Uterus (tissue), 2 donors: ENCODE results near the gene RAD51B.

Experiments used
- POLR2A ChIP-seq, 2 donors: fragments of 450-650 bp; IDR thresholded peaks; one replicate each; pipeline ENCODE4 v1.6.1; 2016; ENCODE audit warnings: antibody characterized with exemption in 2 of 2, mild to moderate bottlenecking in 1 of 2, moderate library complexity in 1 of 2
- TF ChIP-seq, protein P1 (sequence below), 4 experiments: fragments of 200-600 bp in 2 of 4; fragments of 450-650 bp in 2 of 4; sonication (generic) in 2 of 4; IDR thresholded peaks; one replicate each; pipeline ENCODE4 v1.5.1; 2016 to 2019; ENCODE audit warnings: antibody characterized with exemption in 4 of 4, mild to moderate bottlenecking in 2 of 4, moderate library complexity in 1 of 4

DNA sequence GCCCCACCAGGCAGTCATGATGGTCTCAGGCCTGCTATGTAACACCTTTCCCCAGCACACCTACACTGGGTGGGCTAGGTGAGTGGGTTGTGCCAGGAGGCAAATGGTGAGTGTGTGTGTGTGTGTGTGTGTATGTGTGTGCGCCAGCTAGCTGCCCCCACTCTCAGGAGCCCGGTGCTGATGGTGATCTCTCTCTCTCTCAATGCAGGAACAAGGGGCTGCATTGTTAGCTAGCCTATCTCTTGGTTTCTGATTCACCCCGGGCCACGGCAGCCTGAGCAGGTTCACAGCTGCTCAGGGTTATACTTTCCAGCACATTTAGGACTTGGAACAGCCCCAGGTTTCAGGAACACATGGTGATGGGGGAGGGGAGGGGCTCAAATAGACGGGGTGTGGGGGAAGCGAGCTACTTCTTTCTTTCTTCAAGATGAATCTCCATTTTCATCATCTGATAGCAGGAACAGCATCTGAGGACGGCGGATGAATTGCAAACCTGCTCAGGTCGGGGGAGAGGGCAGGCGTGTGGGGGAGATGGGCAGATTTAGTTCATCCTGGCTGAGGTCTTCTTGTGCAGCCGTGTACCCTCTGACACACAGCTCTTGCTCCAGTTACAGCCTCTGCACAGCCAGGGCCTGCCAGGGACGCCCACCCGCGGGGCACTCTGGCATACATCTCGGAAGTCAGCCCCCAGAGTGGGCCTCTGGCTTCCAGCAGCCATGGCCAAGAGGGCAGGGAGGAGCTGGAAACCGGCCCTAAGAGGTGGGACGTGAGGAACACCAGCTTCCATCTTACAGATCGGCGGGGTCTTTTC is 835.6 kb downstream of the RAD51B start:
- TF ChIP-seq, protein P1, sequence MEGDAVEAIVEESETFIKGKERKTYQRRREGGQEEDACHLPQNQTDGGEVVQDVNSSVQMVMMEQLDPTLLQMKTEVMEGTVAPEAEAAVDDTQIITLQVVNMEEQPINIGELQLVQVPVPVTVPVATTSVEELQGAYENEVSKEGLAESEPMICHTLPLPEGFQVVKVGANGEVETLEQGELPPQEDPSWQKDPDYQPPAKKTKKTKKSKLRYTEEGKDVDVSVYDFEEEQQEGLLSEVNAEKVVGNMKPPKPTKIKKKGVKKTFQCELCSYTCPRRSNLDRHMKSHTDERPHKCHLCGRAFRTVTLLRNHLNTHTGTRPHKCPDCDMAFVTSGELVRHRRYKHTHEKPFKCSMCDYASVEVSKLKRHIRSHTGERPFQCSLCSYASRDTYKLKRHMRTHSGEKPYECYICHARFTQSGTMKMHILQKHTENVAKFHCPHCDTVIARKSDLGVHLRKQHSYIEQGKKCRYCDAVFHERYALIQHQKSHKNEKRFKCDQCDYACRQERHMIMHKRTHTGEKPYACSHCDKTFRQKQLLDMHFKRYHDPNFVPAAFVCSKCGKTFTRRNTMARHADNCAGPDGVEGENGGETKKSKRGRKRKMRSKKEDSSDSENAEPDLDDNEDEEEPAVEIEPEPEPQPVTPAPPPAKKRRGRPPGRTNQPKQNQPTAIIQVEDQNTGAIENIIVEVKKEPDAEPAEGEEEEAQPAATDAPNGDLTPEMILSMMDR (IDR thresholded peaks at IDR 0.05) = no peak
- no peak for TF ChIP-seq POLR2A (IDR thresholded peaks at IDR 0.05)
